ENCODE measurements around the gene RPL5. TPM values are rescaled to one million over a fixed set of nuclear protein-coding genes. Genes with fewer than 3 reads are reported as not detected.

RPL5 gene
- total RNA-seq, 4 donors from 2014 or later, result 1,299 to 3,386 (median 2,410) TPM

DNA sequence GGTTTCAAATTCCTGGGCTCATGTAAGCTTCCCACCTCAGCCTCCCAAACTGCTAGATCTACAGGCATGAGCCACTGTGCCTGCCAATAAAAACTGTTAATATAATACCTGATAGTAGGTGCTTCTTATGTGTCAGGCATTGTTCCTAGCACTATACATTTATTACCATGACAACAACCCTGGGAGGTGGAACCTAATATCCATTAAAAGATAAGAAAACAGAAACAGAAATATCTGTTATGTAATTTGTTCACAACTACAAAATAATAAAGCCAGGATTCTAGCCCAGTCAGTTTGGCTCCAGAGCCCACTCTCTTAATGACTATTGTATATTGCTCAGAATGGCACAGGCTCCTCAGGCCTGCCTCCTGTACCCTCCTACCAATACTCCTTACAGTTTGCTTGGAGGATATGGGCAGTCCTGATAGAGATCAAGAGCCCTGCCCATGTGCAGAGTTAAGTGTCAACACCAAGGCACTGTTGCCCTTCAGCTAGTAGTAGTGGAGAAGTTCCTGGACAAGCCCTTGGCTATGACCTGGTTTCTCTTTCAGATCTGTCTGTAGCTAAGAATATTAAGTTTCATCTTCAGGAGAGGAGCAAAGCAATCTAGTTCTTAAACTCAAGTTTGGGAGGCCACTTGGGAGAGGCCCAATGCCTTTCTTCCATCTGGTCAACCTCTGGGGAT lies 22.4 kb downstream of the RPL5 start:
- no peak for TF ChIP-seq POLR2A (IDR thresholded peaks at IDR 0.05)
- TF ChIP-seq, protein P1, sequence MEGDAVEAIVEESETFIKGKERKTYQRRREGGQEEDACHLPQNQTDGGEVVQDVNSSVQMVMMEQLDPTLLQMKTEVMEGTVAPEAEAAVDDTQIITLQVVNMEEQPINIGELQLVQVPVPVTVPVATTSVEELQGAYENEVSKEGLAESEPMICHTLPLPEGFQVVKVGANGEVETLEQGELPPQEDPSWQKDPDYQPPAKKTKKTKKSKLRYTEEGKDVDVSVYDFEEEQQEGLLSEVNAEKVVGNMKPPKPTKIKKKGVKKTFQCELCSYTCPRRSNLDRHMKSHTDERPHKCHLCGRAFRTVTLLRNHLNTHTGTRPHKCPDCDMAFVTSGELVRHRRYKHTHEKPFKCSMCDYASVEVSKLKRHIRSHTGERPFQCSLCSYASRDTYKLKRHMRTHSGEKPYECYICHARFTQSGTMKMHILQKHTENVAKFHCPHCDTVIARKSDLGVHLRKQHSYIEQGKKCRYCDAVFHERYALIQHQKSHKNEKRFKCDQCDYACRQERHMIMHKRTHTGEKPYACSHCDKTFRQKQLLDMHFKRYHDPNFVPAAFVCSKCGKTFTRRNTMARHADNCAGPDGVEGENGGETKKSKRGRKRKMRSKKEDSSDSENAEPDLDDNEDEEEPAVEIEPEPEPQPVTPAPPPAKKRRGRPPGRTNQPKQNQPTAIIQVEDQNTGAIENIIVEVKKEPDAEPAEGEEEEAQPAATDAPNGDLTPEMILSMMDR (IDR thresholded peaks at IDR 0.05), result no peak
- Histone ChIP-seq H3K4me1 (no peaks in the 10 kb centered on the region), H3K27ac (no peak overlapping the region), H3K36me3 (no peaks in the 10 kb centered on the region), H3K4me3 (no peak overlapping the region), H3K27me3 (no peaks in the 10 kb centered on the region), H3K9me3 (no peaks in the 10 kb centered on the region)
- DNase-seq, result no peak
- intact Hi-C loops (cut with DNase I; ENCODE audit: low total_unique reads), result loop anchor here (10.0 kb wide), 1 partner anchor 141 kb away; no protein-coding TSS in a partner anchor

DNA sequence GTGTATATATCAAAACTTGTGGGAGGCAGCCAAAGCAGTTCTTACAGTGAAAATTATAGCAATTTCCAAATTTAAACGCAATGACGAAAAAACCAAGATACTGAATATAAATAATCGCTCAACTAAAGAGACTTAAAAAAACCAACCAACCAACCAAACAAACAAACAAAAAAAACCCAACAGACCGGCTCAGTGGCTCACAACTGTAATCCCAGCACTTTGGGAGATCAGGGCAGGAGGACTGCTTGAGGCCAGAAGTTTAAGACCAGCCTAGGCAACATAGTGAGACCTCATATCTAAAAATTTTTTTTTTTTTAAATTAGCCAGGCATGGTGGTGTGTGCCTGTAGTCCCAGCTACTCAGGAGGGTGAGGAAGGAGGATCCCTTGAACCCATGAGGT lies 23.4 kb downstream of the RPL5 start:
- intact Hi-C loops (cut with DNase I; ENCODE audit: low total_unique reads), result loop anchor here (10.0 kb wide), 1 partner anchor 140 kb away; no protein-coding TSS in a partner anchor
- Histone ChIP-seq H3K27ac (no peak overlapping the region), H3K36me3 (no peaks in the 10 kb centered on the region), H3K4me3 (no peak overlapping the region), H3K4me1 (no peaks in the 10 kb centered on the region), H3K9me3 (no peaks in the 10 kb centered on the region), H3K27me3 (no peaks in the 10 kb centered on the region)
- DNase-seq, result no peak
- TF ChIP-seq, protein P1 (IDR thresholded peaks at IDR 0.05), result no peak
- TF ChIP-seq POLR2A (IDR thresholded peaks at IDR 0.05), result no peak

DNA sequence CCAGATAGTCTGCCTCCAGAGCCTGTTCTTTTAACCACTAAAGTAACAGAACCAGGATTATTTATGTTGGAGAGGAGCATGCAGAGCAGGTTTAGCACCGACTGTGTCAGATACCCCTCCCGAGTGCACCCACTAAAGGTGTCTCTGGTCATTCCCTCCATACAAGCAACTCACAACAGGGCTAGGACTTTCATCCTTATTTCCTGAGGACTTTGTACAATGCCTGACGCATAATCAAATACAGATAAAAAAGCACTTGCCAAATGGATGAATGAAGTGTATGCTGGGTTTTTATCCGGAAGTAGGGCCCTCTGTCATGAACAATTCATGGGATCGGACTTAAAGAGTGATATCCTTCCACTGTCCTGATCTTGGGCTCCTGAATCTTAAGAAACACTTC lies 26.0 kb downstream of the RPL5 start:
- Histone ChIP-seq H3K9me3 (no peaks in the 10 kb centered on the region), H3K27ac (no peak overlapping the region), H3K4me1 (no peaks in the 10 kb centered on the region), H3K27me3 (no peaks in the 10 kb centered on the region), H3K36me3 (no peaks in the 10 kb centered on the region), H3K4me3 (no peak overlapping the region)
- DNase-seq, result no peak
- TF ChIP-seq, protein P1 (IDR thresholded peaks at IDR 0.05), result no peak
- no peak for TF ChIP-seq POLR2A (IDR thresholded peaks at IDR 0.05)
- intact Hi-C loops (cut with DNase I; ENCODE audit: low total_unique reads), result loop anchor here (10.0 kb wide), 1 partner anchor 137 kb away; no protein-coding TSS in a partner anchor

DNA sequence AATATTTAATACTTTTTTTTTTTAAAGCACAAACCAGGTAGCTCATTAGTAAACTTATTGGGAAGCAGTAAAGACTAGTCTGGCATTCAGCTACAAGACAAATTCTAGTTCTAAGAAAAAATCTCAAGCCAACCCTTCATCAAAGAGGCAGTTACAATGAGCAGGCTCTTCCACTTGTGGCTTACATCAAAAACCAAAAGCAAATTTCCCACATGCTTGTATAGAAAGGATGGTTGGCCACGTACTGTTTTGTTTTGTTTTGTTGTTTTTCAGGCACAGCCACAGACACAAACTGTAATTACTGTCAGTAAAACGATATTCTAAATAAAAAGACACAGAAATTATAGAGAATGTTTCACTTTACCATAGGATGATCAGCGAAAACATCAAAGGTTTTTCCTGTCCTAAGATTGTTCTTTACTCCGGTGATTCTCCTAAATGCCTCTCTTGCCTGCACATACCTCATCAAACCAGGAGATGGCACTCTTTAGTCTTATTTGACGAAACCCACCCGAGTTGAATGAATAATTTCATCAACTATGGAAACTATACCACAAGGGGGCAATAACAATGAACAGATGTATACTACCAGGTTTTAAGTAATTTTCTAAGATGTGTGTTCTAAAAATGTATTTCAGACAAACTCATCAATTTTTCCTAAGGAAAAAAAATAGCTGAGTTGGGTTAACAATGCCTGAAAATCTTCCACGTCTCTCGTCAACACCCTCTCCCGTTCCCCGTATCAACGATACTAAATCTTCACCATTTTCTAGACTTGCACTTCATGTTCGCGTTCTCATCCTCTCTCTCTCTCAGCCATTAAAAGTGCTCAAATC lies 26.9 kb downstream of the RPL5 start:
- H3K36me3 ChIP-seq, result no peaks in the 10 kb centered on the region
- TF ChIP-seq POLR2A (IDR thresholded peaks at IDR 0.05), result no peak
- TF ChIP-seq, protein P1 (IDR thresholded peaks at IDR 0.05), result peak; percentile 91 to 99 (median 97)
- no peak overlapping the region for H3K4me3 ChIP-seq
- intact Hi-C loops (cut with DNase I; ENCODE audit: low total_unique reads), result loop anchor here (10.0 kb wide), 1 partner anchor 136 kb away; no protein-coding TSS in a partner anchor
- no peaks in the 10 kb centered on the region for H3K4me1 ChIP-seq
- peak overlapping the region; percentile 39 to 57 for H3K27ac ChIP-seq
- no peaks in the 10 kb centered on the region for H3K27me3 ChIP-seq
- H3K9me3 ChIP-seq, result no peaks in the 10 kb centered on the region
- DNase-seq, result peak; percentile 31 to 71
